Prostate gland (tissue), 2 donors: Measurements from ENCODE around the gene FAM135A. TPM values are rescaled to one million over a fixed set of nuclear protein-coding genes. Genes with fewer than 3 reads are reported as not detected.

Source experiments
- DNase-seq: peaks from one replicate; pipeline ENCODE4 v3.0.0-alpha.2; 2019; ENCODE audit warnings: low spot score
- H3K27ac ChIP-seq, 2 donors: fragments of 200-600 bp; sonication (generic); 2 replicates each; pipeline ENCODE4 v1.5.1; 2017 to 2019
- H3K27me3 ChIP-seq: fragments of 200-600 bp; sonication (generic); replicated peaks from 2 replicates; pipeline ENCODE4 v1.5.1; 2019; ENCODE audit not compliant: insufficient read depth
- H3K36me3 ChIP-seq, 2 donors: fragments of 200-600 bp; sonication (generic); 1 replicate in 1 of 2; 2 replicates in 1 of 2; pipeline versions ENCODE4 v1.5.1 to v1.8.1; 2017 to 2019
- H3K4me1 ChIP-seq: fragments of 200-600 bp; sonication (generic); replicated peaks from 2 replicates; pipeline ENCODE4 v1.5.1; 2019
- H3K4me3 ChIP-seq, 2 donors: fragments of 200-600 bp; sonication (generic); 2 replicates each; pipeline ENCODE4 v1.5.1; 2017 to 2019
- H3K9me3 ChIP-seq: fragments of 200-600 bp; sonication (generic); 2 replicates; pipeline ENCODE4 v1.5.1; 2017
- POLR2A ChIP-seq: fragments of 450-650 bp; IDR thresholded peaks from one replicate; pipeline ENCODE4 v1.6.1; 2016; ENCODE audit warnings: antibody characterized with exemption, mild to moderate bottlenecking
- POLR2AphosphoS5 ChIP-seq: sonication (generic); formaldehyde crosslinking; IDR thresholded peaks from one replicate; pipeline ENCODE4 v1.6.1; 2017; ENCODE audit warnings: antibody characterized with exemption
- WGBS: methylation state at CpG from one replicate; pipeline ENCODE4 v1.1.5; 2018; 5-methylcytosine and 5-hydroxymethylcytosine counted together
- intact Hi-C: fragments of 100-400 bp; cut with DNase I; formaldehyde crosslinking; loops from one replicate; pipeline ENCODE4 v1.14.2; 2022
- total RNA-seq, 2 donors: library from RNA; depleted of rRNA; stranded (reverse); fragments of >200 nt; gene quantifications; one replicate each; pipeline ENCODE4 v1.1.0, GENCODE V29; 2016
- TF ChIP-seq, protein P1 (sequence below), 4 experiments: fragments of 200-600 bp in 2 of 4; fragments of 450-650 bp in 2 of 4; sonication (generic) in 2 of 4; IDR thresholded peaks; 1 replicate in 3 of 4; 2 replicates in 1 of 4; pipeline ENCODE4 v1.5.1; 2016 to 2019; ENCODE audit warnings: antibody characterized with exemption in 4 of 4, mild to moderate bottlenecking in 2 of 4, moderate library complexity in 2 of 4

FAM135A gene
- total RNA-seq, 2 donors from 2014 or later, result 66.3 to 117 TPM

DNA sequence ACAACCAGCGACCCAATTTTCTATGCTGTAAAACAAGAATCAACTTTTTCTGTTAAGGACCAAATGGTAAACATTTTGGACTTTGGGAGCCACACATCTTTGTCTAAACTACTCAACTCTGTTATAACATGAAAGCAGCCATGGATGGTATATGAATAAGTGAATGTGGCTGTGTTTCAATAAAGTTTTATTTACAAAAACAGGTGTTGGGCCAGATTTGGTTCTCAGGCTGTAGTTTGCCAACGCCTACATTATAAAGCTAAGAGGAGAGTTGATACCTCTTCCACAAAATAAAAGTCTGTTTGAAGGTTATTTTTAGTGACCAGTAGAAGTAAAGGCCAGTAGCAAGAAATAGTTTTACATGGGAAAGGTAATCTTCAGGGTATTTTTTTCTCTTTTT lies 93.0 kb downstream of the FAM135A start:
- no peak for DNase-seq
- no peak overlapping the region for H3K4me3 ChIP-seq
- no peak overlapping the region for H3K27ac ChIP-seq
- no peaks in the 10 kb centered on the region for H3K27me3 ChIP-seq
- H3K4me1 ChIP-seq, result no peaks in the 10 kb centered on the region
- WGBS, result 92% methylated on average over 2 of the region's 2 CpGs
- intact Hi-C loops, result no loop called here
- TF ChIP-seq POLR2AphosphoS5, result no peak
- TF ChIP-seq, protein P1, sequence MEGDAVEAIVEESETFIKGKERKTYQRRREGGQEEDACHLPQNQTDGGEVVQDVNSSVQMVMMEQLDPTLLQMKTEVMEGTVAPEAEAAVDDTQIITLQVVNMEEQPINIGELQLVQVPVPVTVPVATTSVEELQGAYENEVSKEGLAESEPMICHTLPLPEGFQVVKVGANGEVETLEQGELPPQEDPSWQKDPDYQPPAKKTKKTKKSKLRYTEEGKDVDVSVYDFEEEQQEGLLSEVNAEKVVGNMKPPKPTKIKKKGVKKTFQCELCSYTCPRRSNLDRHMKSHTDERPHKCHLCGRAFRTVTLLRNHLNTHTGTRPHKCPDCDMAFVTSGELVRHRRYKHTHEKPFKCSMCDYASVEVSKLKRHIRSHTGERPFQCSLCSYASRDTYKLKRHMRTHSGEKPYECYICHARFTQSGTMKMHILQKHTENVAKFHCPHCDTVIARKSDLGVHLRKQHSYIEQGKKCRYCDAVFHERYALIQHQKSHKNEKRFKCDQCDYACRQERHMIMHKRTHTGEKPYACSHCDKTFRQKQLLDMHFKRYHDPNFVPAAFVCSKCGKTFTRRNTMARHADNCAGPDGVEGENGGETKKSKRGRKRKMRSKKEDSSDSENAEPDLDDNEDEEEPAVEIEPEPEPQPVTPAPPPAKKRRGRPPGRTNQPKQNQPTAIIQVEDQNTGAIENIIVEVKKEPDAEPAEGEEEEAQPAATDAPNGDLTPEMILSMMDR (IDR thresholded peaks at IDR 0.05), result no peak
- TF ChIP-seq POLR2A, result no peak
- no peaks in the 10 kb centered on the region for H3K9me3 ChIP-seq
- no peaks in the 10 kb centered on the region for H3K36me3 ChIP-seq

DNA sequence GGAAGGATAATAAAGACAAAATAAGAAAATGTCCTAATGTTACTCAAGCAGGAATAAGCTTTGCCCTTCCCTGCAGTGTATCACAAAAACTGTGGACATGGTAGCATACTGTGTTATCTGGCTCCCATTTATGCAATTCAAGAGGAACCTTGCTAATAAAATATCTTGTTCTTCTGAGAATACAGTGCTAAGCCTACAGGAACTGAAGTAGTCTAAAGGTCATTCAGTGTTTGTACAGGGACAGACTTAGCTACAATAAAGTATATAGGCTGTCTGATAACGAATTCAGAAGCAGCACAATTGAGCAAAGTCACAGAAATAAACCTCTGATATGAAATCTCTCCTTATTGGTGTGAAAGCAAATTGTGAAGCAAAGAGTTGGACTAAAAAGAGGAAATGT lies 93.9 kb downstream of the FAM135A start:
- H3K9me3 ChIP-seq, result no peaks in the 10 kb centered on the region
- DNase-seq, result no peak
- no peak overlapping the region for H3K27ac ChIP-seq
- intact Hi-C loops, result no loop called here
- TF ChIP-seq POLR2AphosphoS5 (no peak), POLR2A (no peak)
- TF ChIP-seq, protein P1 (IDR thresholded peaks at IDR 0.05), result no peak
- H3K27me3 ChIP-seq, result no peaks in the 10 kb centered on the region
- no peaks in the 10 kb centered on the region for H3K4me1 ChIP-seq
- H3K4me3 ChIP-seq, result no peak overlapping the region
- WGBS, result 69% methylated on average over 1 of the region's 1 CpG
- H3K36me3 ChIP-seq, result no peaks in the 10 kb centered on the region

- Histone ChIP-seq H3K27ac (no peak overlapping the region), H3K36me3 (no peaks in the 10 kb centered on the region), H3K27me3 (no peaks in the 10 kb centered on the region), H3K9me3 (no peaks in the 10 kb centered on the region), H3K4me3 (no peak overlapping the region), H3K4me1 (no peaks in the 10 kb centered on the region)
- TF ChIP-seq, protein P1 (IDR thresholded peaks at IDR 0.05), result no peak
- TF ChIP-seq POLR2A (no peak), POLR2AphosphoS5 (no peak)
- intact Hi-C loops, result no loop called here
- no peak for DNase-seq
- 100% methylated on average over 1 of the region's 1 CpG for WGBS
Measured at GRCh38 chr6:70508953-70509352, 95.6 kb downstream of the FAM135A start.

- intact Hi-C loops, result no loop called here
Measured at GRCh38 chr6:70510600-70510999, 97.3 kb downstream of the FAM135A start.

GRCh38 chr6:70518723-70519122 lies 105.4 kb downstream of the FAM135A start:
- intact Hi-C loops, result no loop called here
- no peak overlapping the region for H3K4me3 ChIP-seq
- no peaks in the 10 kb centered on the region for H3K9me3 ChIP-seq
- H3K27ac ChIP-seq, result no peak overlapping the region
- WGBS, result 77% methylated on average over 3 of the region's 3 CpGs
- H3K27me3 ChIP-seq, result no peaks in the 10 kb centered on the region
- H3K36me3 ChIP-seq, result no peaks in the 10 kb centered on the region
- TF ChIP-seq POLR2A (no peak), POLR2AphosphoS5 (no peak)
- TF ChIP-seq, protein P1 (IDR thresholded peaks at IDR 0.05), result no peak
- no peak for DNase-seq
- no peaks in the 10 kb centered on the region for H3K4me1 ChIP-seq

More at GRCh38 chr6:70510600-70510999, 97.3 kb downstream of the FAM135A start:
- TF ChIP-seq, protein P1 (IDR thresholded peaks at IDR 0.05), result no peak
- no peak for TF ChIP-seq POLR2AphosphoS5
- TF ChIP-seq POLR2A, result no peak
- no peak for DNase-seq
- H3K9me3 ChIP-seq, result no peaks in the 10 kb centered on the region
- no peaks in the 10 kb centered on the region for H3K36me3 ChIP-seq
- H3K27me3 ChIP-seq, result no peaks in the 10 kb centered on the region
- H3K27ac ChIP-seq, result no peak overlapping the region
- H3K4me3 ChIP-seq, result no peak overlapping the region
- no peaks in the 10 kb centered on the region for H3K4me1 ChIP-seq
